ENCODE results near the gene ARHGAP26. TPM values are rescaled to one million over a fixed set of nuclear protein-coding genes. Genes with fewer than 3 reads are reported as not detected.
A peak's percentile ranks its signal among the peaks of the same experiment; 100 is the strongest.

Gene ARHGAP26
- total and polyA plus RNA-seq, 7 experiments from 2014 or later: 10.5 to 123 (median 22.7) TPM

GRCh38 chr5:143147383-143147782 is 377.2 kb downstream of the ARHGAP26 start:
- ChIA-PET CTCF (no interaction called here), POLR2A (no interaction called here)
- intact Hi-C loops (cut with micrococcal nuclease): no loop called here
- H3K27me3 ChIP-seq (ENCODE audit: control insufficient read depth in 2 of 2, insufficient read depth in 2 of 2, low read length in 2 of 2): no peaks in the 10 kb centered on the region
- no peaks in the 10 kb centered on the region for H3K9me3 Mint-ChIP-seq
- H3K27ac Mint-ChIP-seq: no peak overlapping the region
- no peak for DNase-seq
- no peak overlapping the region for H3K4me3 Mint-ChIP-seq
- peaks cover 14 to 71% (median 38%) of the 10 kb centered on the region in 5 donors for H3K36me3 Mint-ChIP-seq
- peaks cover 0 to 18% (median 0%) of the 10 kb centered on the region in 3 experiments for H3K36me3 ChIP-seq (ENCODE audit: control insufficient read depth in 2 of 3, insufficient read depth in 3 of 3, low read length in 3 of 3)
- H3K27me3 Mint-ChIP-seq: no peaks in the 10 kb centered on the region
- no peak overlapping the region for H3K27ac ChIP-seq (ENCODE audit: low read depth, low read length)
- no peaks in the 10 kb centered on the region for H3K4me1 ChIP-seq (ENCODE audit: control insufficient read depth in 2 of 2, insufficient read depth in 2 of 2, low read length in 2 of 2)
- no peak for ATAC-seq
- H3K9me3 ChIP-seq (ENCODE audit: control insufficient read depth in 2 of 3, low read length in 3 of 3): no peaks in the 10 kb centered on the region
- H3K4me1 Mint-ChIP-seq: peaks cover 0 to 8% (median 0%) of the 10 kb centered on the region in 7 donors
- no peak overlapping the region for H3K4me3 ChIP-seq (ENCODE audit: low read length)

GRCh38 chr5:143147902-143148301 is 377.7 kb downstream of the ARHGAP26 start:
- Mint-ChIP-seq H3K4me1 (peaks cover 0 to 11% (median 0%) of the 10 kb centered on the region in 7 donors), H3K27ac (peak overlapping the region in 1 of 9 donors; percentile 13), H3K4me3 (no peak overlapping the region), H3K36me3 (peaks cover 14 to 76% (median 41%) of the 10 kb centered on the region in 5 donors), H3K9me3 (no peaks in the 10 kb centered on the region), H3K27me3 (no peaks in the 10 kb centered on the region)
- peaks cover 0 to 18% (median 0%) of the 10 kb centered on the region in 3 experiments for H3K36me3 ChIP-seq (ENCODE audit: control insufficient read depth in 2 of 3, insufficient read depth in 3 of 3, low read length in 3 of 3)
- intact Hi-C loops (cut with micrococcal nuclease): no loop called here
- CTCF ChIA-PET: no interaction called here
- POLR2A ChIA-PET: no interaction called here
- H3K4me3 ChIP-seq (ENCODE audit: low read length): no peak overlapping the region
- H3K9me3 ChIP-seq (ENCODE audit: control insufficient read depth in 2 of 3, low read length in 3 of 3): no peaks in the 10 kb centered on the region
- H3K27ac ChIP-seq (ENCODE audit: low read depth, low read length): no peak overlapping the region
- no peak for DNase-seq
- no peaks in the 10 kb centered on the region for H3K27me3 ChIP-seq (ENCODE audit: control insufficient read depth in 2 of 2, insufficient read depth in 2 of 2, low read length in 2 of 2)
- ATAC-seq: no peak
- no peaks in the 10 kb centered on the region for H3K4me1 ChIP-seq (ENCODE audit: control insufficient read depth in 2 of 2, insufficient read depth in 2 of 2, low read length in 2 of 2)

GRCh38 chr5:143148771-143149170 is 378.6 kb downstream of the ARHGAP26 start:
- no peak overlapping the region for H3K4me3 ChIP-seq (ENCODE audit: low read length)
- no peak overlapping the region for H3K27ac Mint-ChIP-seq
- ATAC-seq (no peak), DNase-seq (no peak)
- H3K4me1 ChIP-seq (ENCODE audit: control insufficient read depth in 2 of 2, insufficient read depth in 2 of 2, low read length in 2 of 2): no peaks in the 10 kb centered on the region
- peaks cover 0 to 11% (median 0%) of the 10 kb centered on the region in 7 donors for H3K4me1 Mint-ChIP-seq
- ChIA-PET CTCF (no interaction called here), POLR2A (no interaction called here)
- no peaks in the 10 kb centered on the region for H3K9me3 Mint-ChIP-seq
- no peak overlapping the region for H3K27ac ChIP-seq (ENCODE audit: low read depth, low read length)
- H3K27me3 ChIP-seq (ENCODE audit: control insufficient read depth in 2 of 2, insufficient read depth in 2 of 2, low read length in 2 of 2): no peaks in the 10 kb centered on the region
- H3K4me3 Mint-ChIP-seq: no peak overlapping the region
- peaks cover 0 to 18% (median 0%) of the 10 kb centered on the region in 3 experiments for H3K36me3 ChIP-seq (ENCODE audit: control insufficient read depth in 2 of 3, insufficient read depth in 3 of 3, low read length in 3 of 3)
- H3K27me3 Mint-ChIP-seq: no peaks in the 10 kb centered on the region
- intact Hi-C loops (cut with micrococcal nuclease): no loop called here
- H3K9me3 ChIP-seq (ENCODE audit: control insufficient read depth in 2 of 3, low read length in 3 of 3): no peaks in the 10 kb centered on the region
- H3K36me3 Mint-ChIP-seq: peaks cover 14 to 76% (median 41%) of the 10 kb centered on the region in 5 donors

- no peak overlapping the region for H3K27ac ChIP-seq (ENCODE audit: low read depth, low read length)
- Mint-ChIP-seq H3K9me3 (no peaks in the 10 kb centered on the region), H3K36me3 (peaks cover 14 to 80% (median 41%) of the 10 kb centered on the region in 5 donors), H3K27me3 (no peaks in the 10 kb centered on the region), H3K27ac (no peak overlapping the region), H3K4me3 (no peak overlapping the region), H3K4me1 (peaks cover 0 to 11% (median 0%) of the 10 kb centered on the region in 7 donors)
- DNase-seq (no peak), ATAC-seq (no peak)
- H3K36me3 ChIP-seq (ENCODE audit: control insufficient read depth in 2 of 3, insufficient read depth in 3 of 3, low read length in 3 of 3): peaks cover 0 to 18% (median 0%) of the 10 kb centered on the region in 3 experiments
- ChIA-PET CTCF (no interaction called here), POLR2A (no interaction called here)
- no peaks in the 10 kb centered on the region for H3K4me1 ChIP-seq (ENCODE audit: control insufficient read depth in 2 of 2, insufficient read depth in 2 of 2, low read length in 2 of 2)
- H3K9me3 ChIP-seq (ENCODE audit: control insufficient read depth in 2 of 3, low read length in 3 of 3): no peaks in the 10 kb centered on the region
- H3K27me3 ChIP-seq (ENCODE audit: control insufficient read depth in 2 of 2, insufficient read depth in 2 of 2, low read length in 2 of 2): no peaks in the 10 kb centered on the region
- intact Hi-C loops (cut with micrococcal nuclease): no loop called here
- H3K4me3 ChIP-seq (ENCODE audit: low read length): no peak overlapping the region
Measured at GRCh38 chr5:143149759-143150158, 379.6 kb downstream of the ARHGAP26 start.

GRCh38 chr5:143151056-143151700 is 381.0 kb downstream of the ARHGAP26 start:
- intact Hi-C loops (cut with micrococcal nuclease): no loop called here
- H3K36me3 Mint-ChIP-seq: peaks cover 14 to 78% (median 39%) of the 10 kb centered on the region in 5 donors
- POLR2A ChIA-PET: no interaction called here
- H3K9me3 Mint-ChIP-seq: no peaks in the 10 kb centered on the region
- Histone ChIP-seq H3K9me3 (ENCODE audit: control insufficient read depth in 2 of 3, low read length in 3 of 3) (no peaks in the 10 kb centered on the region), H3K27ac (ENCODE audit: low read depth, low read length) (no peak overlapping the region), H3K4me1 (ENCODE audit: control insufficient read depth in 2 of 2, insufficient read depth in 2 of 2, low read length in 2 of 2) (no peaks in the 10 kb centered on the region), H3K27me3 (ENCODE audit: control insufficient read depth in 2 of 2, insufficient read depth in 2 of 2, low read length in 2 of 2) (no peaks in the 10 kb centered on the region), H3K36me3 (ENCODE audit: control insufficient read depth in 2 of 3, insufficient read depth in 3 of 3, low read length in 3 of 3) (peaks cover 0 to 18% (median 0%) of the 10 kb centered on the region in 3 experiments), H3K4me3 (ENCODE audit: low read length) (no peak overlapping the region)
- H3K4me1 Mint-ChIP-seq: peaks cover 0 to 5% (median 0%) of the 10 kb centered on the region in 7 donors
- H3K27me3 Mint-ChIP-seq: no peaks in the 10 kb centered on the region
- H3K27ac Mint-ChIP-seq: no peak overlapping the region
- DNase-seq: no peak
- CTCF ChIA-PET: no interaction called here
- H3K4me3 Mint-ChIP-seq: no peak overlapping the region
- ATAC-seq: no peak

- peaks cover 17 to 73% (median 43%) of the 10 kb centered on the region in 5 donors for H3K36me3 Mint-ChIP-seq
Measured at GRCh38 chr5:143152445-143152844, 382.3 kb downstream of the ARHGAP26 start.

More at GRCh38 chr5:143152445-143152844, 382.3 kb downstream of the ARHGAP26 start:
- H3K27ac Mint-ChIP-seq: no peak overlapping the region
- H3K9me3 Mint-ChIP-seq: no peaks in the 10 kb centered on the region
- Histone ChIP-seq H3K27me3 (ENCODE audit: control insufficient read depth in 2 of 2, insufficient read depth in 2 of 2, low read length in 2 of 2) (no peaks in the 10 kb centered on the region), H3K27ac (ENCODE audit: low read depth, low read length) (no peak overlapping the region), H3K36me3 (ENCODE audit: control insufficient read depth in 2 of 3, insufficient read depth in 3 of 3, low read length in 3 of 3) (peaks cover 0 to 9% (median 0%) of the 10 kb centered on the region in 3 experiments), H3K4me1 (ENCODE audit: control insufficient read depth in 2 of 2, insufficient read depth in 2 of 2, low read length in 2 of 2) (no peaks in the 10 kb centered on the region), H3K4me3 (ENCODE audit: low read length) (no peak overlapping the region), H3K9me3 (ENCODE audit: control insufficient read depth in 2 of 3, low read length in 3 of 3) (no peaks in the 10 kb centered on the region)
- DNase-seq (no peak), ATAC-seq (no peak)
- intact Hi-C loops (cut with micrococcal nuclease): no loop called here
- H3K4me3 Mint-ChIP-seq: no peak overlapping the region
- CTCF ChIA-PET: no interaction called here
- H3K27me3 Mint-ChIP-seq: no peaks in the 10 kb centered on the region
- peaks cover 0 to 5% (median 0%) of the 10 kb centered on the region in 7 donors for H3K4me1 Mint-ChIP-seq
- POLR2A ChIA-PET: no interaction called here

Data from naive thymus-derived CD4-positive, alpha-beta T cell (primary cell).